ENCODE measurements around the gene VSTM4.

Gene VSTM4

GRCh38 chr10:49131507-49132361 is 16.4 kb upstream of the VSTM4 start:
- no peak for DNase-seq (ENCODE audit: low read depth)
- no peak for TF ChIP-seq CTCF (conservative IDR thresholded peaks at IDR 0.05; ENCODE audit: low read length)
- no peak overlapping the region for H3K4me3 ChIP-seq (ENCODE audit: low read length)

DNA sequence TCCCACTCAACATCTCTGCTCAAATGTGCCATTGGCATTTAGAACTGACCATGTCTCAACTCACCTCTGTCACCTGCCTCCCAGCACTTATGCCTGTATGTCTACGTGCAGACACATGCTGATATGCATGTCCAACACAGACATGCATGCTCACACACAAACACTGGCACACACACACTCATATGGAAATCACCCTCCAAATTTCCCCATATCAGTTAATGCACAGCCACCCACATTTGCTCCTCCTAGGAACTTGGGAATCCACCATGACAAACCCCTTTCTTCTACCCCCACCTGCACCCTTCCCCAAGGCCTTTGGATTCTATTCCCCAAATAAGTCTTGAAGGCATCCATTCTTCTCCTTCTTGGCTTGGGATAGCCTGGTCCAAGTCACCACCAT is 14.1 kb upstream of the VSTM4 start:
- DNase-seq (ENCODE audit: low read depth), result no peak
- TF ChIP-seq CTCF (conservative IDR thresholded peaks at IDR 0.05; ENCODE audit: low read length), result no peak
- no peak overlapping the region for H3K4me3 ChIP-seq (ENCODE audit: low read length)

- H3K4me3 ChIP-seq (ENCODE audit: low read length), result no peak overlapping the region
- DNase-seq (ENCODE audit: low read depth), result no peak
- TF ChIP-seq CTCF (conservative IDR thresholded peaks at IDR 0.05; ENCODE audit: low read length), result no peak
Observed at GRCh38 chr10:49128854-49129253, 13.5 kb upstream of the VSTM4 start.

- no peak for DNase-seq (ENCODE audit: low read depth)
- H3K4me3 ChIP-seq (ENCODE audit: low read length), result no peak overlapping the region
- no peak for TF ChIP-seq CTCF (conservative IDR thresholded peaks at IDR 0.05; ENCODE audit: low read length)
Observed at GRCh38 chr10:49123981-49124950, 8.9 kb upstream of the VSTM4 start.

GRCh38 chr10:49120911-49121310 is 5.6 kb upstream of the VSTM4 start:
- no peak for DNase-seq (ENCODE audit: low read depth)

DNA sequence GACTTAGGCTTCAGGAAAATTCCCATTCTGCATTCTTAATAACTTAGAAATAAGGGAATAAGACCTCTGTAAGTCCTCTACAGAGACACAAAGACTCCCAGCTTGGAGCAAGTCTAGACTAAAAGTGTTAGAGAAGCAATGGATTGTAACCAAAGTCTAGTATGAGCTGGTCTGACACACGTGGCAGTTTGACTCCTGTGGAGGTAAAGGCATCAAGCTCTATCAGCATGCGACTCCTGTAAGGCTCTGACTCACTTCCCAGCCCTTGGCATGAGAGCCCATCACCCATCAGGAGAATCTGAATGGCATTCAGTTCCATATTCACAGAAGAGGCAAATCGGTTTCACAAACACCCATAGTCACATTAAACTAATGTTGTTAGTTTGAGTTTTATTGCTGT is 4.4 kb upstream of the VSTM4 start:
- no peak for TF ChIP-seq CTCF (conservative IDR thresholded peaks at IDR 0.05; ENCODE audit: low read length)
- H3K4me3 ChIP-seq (ENCODE audit: low read length), result no peak overlapping the region
- no peak for DNase-seq (ENCODE audit: low read depth)

More at GRCh38 chr10:49120911-49121310, 5.6 kb upstream of the VSTM4 start:
- H3K4me3 ChIP-seq (ENCODE audit: low read length), result no peak overlapping the region
- TF ChIP-seq CTCF (conservative IDR thresholded peaks at IDR 0.05; ENCODE audit: low read length), result no peak
